Natural killer cell treated with Interleukin-12 subunit alpha and Interleukin-12 subunit beta and Interleukin-15 and Interleukin-18, amount 100 ng/mL, for 72 hours (primary cell): Measurements from ENCODE around the gene TMEM132C. TPM values are rescaled to one million over a fixed set of nuclear protein-coding genes. Genes with fewer than 3 reads are reported as not detected.

Source experiments
- ATAC-seq, 2 donors: fragments of 150-1000 bp; cut with Tn5 transposase in 1 of 2; sonication (Bioruptor Pico), chemical (Tn5 transposase) in 1 of 2; 2 replicates each; pipeline ENCODE4 v1.10.0; 2021
- DNase-seq: peaks from one replicate; pipeline ENCODE4 v3.0.0; 2022; ENCODE audit warnings: low spot score
- H3K27ac Mint-ChIP-seq, 2 donors: 1 replicate in 1 of 2; 2 replicates in 1 of 2; pipeline ENCODE4 v1.8.0; 2022; ENCODE audit warnings: mixed read lengths in 2 of 2, mild to moderate bottlenecking in 1 of 2, moderate library complexity in 1 of 2
- H3K27me3 Mint-ChIP-seq, 2 donors: 1 replicate in 1 of 2; 2 replicates in 1 of 2; pipeline ENCODE4 v1.8.0; 2022; ENCODE audit warnings: mixed read lengths in 2 of 2
- H3K36me3 Mint-ChIP-seq: one replicate; pipeline ENCODE4 v1.8.0; 2022; ENCODE audit warnings: mixed read lengths
- H3K4me1 Mint-ChIP-seq, 2 donors: 1 replicate in 1 of 2; 2 replicates in 1 of 2; pipeline ENCODE4 v1.8.0; 2022; ENCODE audit warnings: low read depth in 2 of 2, mixed read lengths in 2 of 2, mild to moderate bottlenecking in 1 of 2
- H3K4me3 Mint-ChIP-seq: one replicate; pipeline ENCODE4 v1.8.0; 2022; ENCODE audit warnings: mixed read lengths
- H3K9me3 Mint-ChIP-seq: 2 replicates; pipeline ENCODE4 v1.8.0; 2022; ENCODE audit warnings: mixed read lengths
- total RNA-seq, 2 donors: library from RNA; stranded (reverse); gene quantifications; one replicate each; pipeline ENCODE4 v1.2.3, GENCODE V29; 2022

TMEM132C gene
- total RNA-seq, 2 donors from 2014 or later: 0.14 TPM; not detected in 1

DNA sequence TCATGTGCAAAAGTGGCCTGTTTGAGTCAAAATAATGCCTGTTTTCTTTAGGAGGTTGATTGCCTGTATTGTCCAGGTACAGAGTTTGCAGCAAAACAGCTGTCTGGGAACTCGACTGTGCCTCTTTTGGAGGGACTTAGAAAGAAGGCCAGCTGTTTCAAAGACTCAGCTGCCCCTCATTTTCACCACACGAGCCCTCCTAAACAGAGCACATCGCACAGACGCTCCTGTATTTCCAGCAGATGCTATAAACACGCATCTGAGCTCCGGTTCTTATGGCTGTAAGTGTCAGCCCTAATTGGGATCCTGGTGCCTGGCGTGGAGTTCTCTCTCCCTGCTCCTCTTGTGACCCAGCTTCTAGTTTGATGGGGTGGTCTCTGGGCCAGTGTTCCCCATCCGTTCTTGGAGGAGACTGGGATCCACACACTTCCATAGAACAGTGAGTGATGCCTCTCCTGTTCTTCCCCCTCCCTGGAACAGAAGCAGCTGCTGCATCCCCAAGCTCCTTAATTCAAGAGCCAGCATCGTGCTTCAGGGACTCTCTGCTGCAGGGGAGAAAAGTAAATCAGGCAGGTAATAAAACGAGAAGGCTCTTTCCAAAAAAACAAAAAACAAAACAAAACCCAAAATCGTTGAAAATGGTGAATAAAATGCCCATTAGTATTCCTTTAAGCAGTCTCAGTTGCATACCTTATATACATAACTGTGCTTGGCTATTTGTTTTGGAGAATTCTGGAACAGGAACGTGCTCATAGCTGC lies 287.8 kb downstream of the TMEM132C start:
- ATAC-seq (no peak), DNase-seq (no peak)
- Mint-ChIP-seq H3K27ac (no peak overlapping the region), H3K36me3 (no peaks in the 10 kb centered on the region), H3K4me3 (no peak overlapping the region), H3K27me3 (peaks cover 10 to 26% of the 10 kb centered on the region in 2 donors), H3K4me1 (peaks cover 3 to 5% of the 10 kb centered on the region in 2 donors), H3K9me3 (no peaks in the 10 kb centered on the region)

DNA sequence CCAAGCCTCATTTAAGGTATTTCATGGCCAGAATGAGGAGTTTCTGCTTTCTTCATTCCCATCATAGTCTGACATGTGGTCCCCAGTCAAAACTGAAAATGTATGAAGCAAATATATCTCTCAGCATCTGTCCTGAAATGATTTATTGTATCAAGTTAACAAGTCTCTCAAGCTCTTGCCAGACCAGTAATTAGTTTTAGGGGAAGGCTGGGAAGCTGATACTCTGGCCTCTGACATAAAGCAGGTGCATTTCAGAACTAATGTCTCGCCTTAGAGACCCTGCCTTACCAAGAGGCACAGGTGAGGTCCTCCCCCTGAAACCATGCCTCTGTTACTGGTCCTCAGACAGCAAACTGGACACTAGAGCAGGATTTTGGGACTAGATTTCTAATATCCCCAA lies 290.3 kb downstream of the TMEM132C start:
- H3K27ac Mint-ChIP-seq: no peak overlapping the region
- H3K4me3 Mint-ChIP-seq: no peak overlapping the region
- peaks cover 15 to 26% of the 10 kb centered on the region in 2 donors for H3K27me3 Mint-ChIP-seq
- H3K4me1 Mint-ChIP-seq: no peaks in the 10 kb centered on the region
- no peaks in the 10 kb centered on the region for H3K36me3 Mint-ChIP-seq
- DNase-seq (no peak), ATAC-seq (no peak)
- H3K9me3 Mint-ChIP-seq: no peaks in the 10 kb centered on the region

DNA sequence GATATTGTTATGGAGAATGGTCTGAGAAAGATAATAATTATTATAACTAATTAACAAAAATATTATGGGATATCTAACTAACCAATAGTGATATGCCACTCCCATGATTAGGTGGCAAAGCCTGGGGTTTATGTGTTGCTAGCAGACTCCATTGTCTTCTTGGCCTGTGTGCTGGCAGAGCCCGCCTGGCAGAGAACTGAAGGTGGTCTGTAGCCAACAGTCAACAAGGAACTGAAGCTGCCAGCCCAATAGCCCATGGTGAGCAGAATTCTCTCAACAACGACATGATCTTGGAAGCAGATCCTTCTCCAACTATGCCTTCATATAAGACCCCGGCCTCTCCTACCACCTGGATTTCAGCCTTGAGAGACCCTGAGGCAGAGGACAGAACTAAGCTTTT lies 298.0 kb downstream of the TMEM132C start:
- no peaks in the 10 kb centered on the region for H3K36me3 Mint-ChIP-seq
- no peaks in the 10 kb centered on the region for H3K9me3 Mint-ChIP-seq
- DNase-seq (no peak), ATAC-seq (no peak)
- H3K4me1 Mint-ChIP-seq: peaks cover 7 to 14% of the 10 kb centered on the region in 2 donors
- H3K27me3 Mint-ChIP-seq: peaks cover 8 to 19% of the 10 kb centered on the region in 2 donors
- H3K27ac Mint-ChIP-seq: no peak overlapping the region
- no peak overlapping the region for H3K4me3 Mint-ChIP-seq

DNA sequence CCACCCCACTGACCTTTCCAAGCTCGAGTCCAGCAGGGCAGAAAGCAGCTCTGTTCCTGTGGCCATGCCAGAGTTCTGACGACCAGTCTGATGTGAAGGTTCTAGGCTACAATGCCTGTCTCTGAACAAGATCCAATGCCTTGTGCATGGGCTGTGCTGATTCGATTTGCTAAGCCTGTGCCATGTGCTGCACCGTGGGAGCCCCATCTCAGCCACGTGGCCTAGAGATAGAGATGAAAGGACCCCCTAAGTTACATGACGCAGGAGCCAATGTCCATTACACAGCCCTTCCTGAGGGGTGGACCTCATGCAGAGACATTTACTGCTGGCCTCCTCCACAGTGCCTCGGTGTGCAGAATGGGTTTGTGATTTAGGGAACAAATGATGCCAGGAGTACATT lies 300.8 kb downstream of the TMEM132C start:
- Mint-ChIP-seq H3K27ac (no peak overlapping the region), H3K4me3 (no peak overlapping the region), H3K36me3 (no peaks in the 10 kb centered on the region), H3K9me3 (no peaks in the 10 kb centered on the region), H3K4me1 (peaks cover 16 to 35% of the 10 kb centered on the region in 2 donors), H3K27me3 (peaks cover 0 to 6% of the 10 kb centered on the region in 2 donors)
- no peak for ATAC-seq
- DNase-seq: no peak

DNA sequence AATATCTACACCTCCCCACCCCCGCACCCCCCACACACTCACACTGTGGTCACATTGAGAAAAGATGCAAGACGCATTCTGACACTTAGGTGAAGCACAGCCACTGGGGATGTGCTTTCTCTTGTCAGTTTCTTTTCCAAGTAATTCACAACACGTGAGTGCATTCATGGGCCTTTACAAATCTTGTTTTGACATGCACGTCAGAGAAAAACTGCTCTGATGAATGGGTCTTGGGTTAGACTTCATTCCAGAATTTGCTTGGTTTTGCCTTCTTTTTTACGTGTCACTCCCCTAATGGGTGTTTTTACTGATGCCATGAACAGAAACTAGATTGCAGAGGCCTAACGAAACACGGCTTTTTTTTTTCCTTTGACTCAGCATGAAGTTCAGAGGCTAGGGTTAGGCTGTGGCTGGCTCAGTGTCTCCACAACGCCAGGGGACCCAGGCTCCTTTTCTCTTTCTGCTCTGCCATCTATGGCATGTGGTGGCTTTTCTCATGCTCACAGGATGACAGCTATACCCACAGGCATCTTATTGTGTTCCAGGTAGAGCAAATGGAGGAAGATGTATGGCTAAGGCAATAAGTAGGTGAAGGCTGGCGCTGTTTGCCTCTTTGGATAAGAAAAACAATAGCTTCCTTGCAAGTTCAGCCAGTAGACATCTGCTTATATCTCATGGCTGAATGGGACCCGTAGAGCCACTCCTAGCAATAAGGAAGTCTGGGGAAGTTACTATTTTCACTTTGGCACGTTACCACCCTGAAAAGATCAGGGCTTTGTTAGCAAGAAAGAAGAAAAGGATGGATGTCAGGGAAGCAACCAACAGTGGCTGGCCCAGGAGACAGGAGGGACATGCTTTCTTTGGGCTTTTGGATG lies 303.5 kb downstream of the TMEM132C start:
- H3K27ac Mint-ChIP-seq: peak overlapping the region; percentile 57 to 76
- ATAC-seq (peak; percentile 86 to 89), DNase-seq (no peak)
- H3K4me1 Mint-ChIP-seq: peaks cover 16 to 35% of the 10 kb centered on the region in 2 donors
- H3K4me3 Mint-ChIP-seq: peak overlapping the region; percentile 57
- no peaks in the 10 kb centered on the region for H3K9me3 Mint-ChIP-seq
- no peaks in the 10 kb centered on the region for H3K36me3 Mint-ChIP-seq
- peaks cover 0 to 9% of the 10 kb centered on the region in 2 donors for H3K27me3 Mint-ChIP-seq

DNA sequence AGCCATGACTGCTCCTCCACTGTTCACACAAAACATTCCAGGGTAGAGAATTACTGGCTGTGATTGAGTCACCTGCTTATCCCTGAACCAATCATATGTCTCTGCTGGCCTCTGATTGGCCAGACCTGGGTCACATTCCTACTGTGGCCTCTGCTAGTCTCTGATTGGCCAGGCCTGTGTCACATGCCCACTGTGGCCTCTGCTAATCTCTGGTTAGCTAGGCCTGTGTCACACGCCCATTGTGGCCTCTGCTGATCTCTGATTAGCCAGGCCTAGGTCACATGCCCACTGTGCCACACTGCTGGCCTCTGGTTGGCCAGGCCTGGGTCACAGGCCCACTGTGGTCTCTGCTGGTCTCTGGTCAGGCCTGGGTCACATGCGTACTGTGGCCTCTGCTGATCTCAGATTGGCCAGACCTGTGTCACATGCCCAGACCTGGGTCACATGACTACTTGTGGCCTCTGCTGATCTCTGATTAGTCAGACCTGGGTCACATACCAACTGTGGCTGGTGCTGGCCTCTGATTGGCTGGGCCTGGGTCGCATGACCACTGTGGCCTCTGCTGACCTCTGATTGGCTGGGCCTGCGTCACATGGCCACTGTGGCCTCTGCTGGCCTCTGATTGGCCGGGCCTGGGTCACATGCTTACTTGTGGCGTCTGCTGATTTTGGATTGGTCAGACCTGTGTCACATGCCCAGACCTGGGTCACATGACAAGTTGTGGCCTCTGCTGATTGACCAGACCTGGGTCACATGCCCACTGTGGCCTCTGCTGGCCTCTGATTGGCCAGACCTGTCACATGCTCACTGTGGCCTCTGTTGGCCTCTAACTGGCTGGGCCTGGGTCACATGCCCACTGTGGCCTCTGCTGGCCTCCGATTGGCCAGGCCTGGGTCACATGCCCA lies 305.2 kb downstream of the TMEM132C start:
- H3K27me3 Mint-ChIP-seq: peaks cover 0 to 9% of the 10 kb centered on the region in 2 donors
- H3K4me3 Mint-ChIP-seq: peak overlapping the region; percentile 20
- no peaks in the 10 kb centered on the region for H3K36me3 Mint-ChIP-seq
- peaks cover 16 to 35% of the 10 kb centered on the region in 2 donors for H3K4me1 Mint-ChIP-seq
- no peak for DNase-seq
- ATAC-seq: no peak
- H3K27ac Mint-ChIP-seq: peak overlapping the region in 1 of 2 donors; percentile 76
- no peaks in the 10 kb centered on the region for H3K9me3 Mint-ChIP-seq

DNA sequence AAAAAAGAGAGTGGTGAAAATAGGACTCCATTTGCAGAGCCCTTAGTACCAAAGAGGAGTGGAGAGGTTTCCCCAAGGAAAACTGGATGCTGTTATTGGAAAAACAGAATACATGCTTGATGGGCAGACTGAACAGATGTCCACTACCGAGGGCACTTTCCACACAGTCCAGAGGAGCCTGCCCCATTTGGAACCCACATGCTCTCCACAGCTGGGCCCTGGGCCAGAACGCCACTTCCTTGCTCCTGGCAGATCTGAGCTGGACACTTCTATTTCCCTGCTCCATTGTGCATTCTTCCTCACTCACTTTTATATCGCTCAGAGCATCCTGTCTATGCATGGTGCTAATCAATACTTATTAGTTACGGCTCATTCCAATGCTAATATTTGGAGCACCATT lies 306.9 kb downstream of the TMEM132C start:
- H3K9me3 Mint-ChIP-seq: no peaks in the 10 kb centered on the region
- peaks cover 14 to 32% of the 10 kb centered on the region in 2 donors for H3K4me1 Mint-ChIP-seq
- no peak for ATAC-seq
- peak; percentile 15 for DNase-seq
- peaks cover 0 to 8% of the 10 kb centered on the region in 2 donors for H3K27me3 Mint-ChIP-seq
- H3K27ac Mint-ChIP-seq: no peak overlapping the region
- H3K36me3 Mint-ChIP-seq: no peaks in the 10 kb centered on the region
- no peak overlapping the region for H3K4me3 Mint-ChIP-seq

DNA sequence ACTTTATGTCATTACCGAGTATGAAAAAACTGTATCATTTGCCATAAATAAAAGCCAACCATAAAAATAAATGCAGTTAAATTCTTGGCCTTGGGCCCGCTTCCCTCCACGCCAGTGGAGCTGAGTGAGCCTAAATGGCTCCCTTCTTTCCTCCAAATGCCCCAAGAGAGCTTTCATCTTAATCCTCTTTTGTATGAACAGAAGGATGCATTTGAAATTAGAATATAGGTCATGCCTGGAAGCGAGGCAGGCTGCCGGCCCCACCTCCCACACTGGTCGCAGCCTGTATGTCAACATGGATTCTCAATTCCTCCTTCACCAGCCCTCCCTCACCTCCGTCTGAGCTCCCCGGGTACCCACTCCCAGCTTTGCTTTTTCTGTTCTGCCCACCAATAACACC lies 311.1 kb downstream of the TMEM132C start:
- H3K9me3 Mint-ChIP-seq: no peaks in the 10 kb centered on the region

DNA sequence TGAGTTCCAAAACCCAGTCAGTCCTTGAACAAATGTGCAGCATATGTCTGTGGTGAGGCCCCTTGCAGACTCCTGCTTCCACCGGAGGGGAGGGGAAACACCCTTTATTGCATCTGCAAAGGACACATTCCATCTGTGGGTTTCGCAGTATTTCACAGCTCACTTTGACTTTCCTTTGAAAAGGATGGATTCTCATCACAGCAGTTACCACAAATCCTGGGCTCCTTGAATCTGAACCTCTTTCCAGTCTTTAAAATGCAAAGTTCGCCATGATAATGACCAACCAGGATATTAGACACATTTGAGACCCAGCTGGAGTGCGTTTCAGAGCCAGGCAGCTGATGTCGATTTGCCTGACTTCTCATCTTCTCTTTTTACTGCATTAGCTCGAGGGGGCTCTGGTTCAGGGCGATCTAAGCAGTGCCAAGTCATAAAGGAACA lies 314.4 kb downstream of the TMEM132C start:
- no peak for DNase-seq
- H3K36me3 Mint-ChIP-seq: no peaks in the 10 kb centered on the region
- no peak overlapping the region for H3K27ac Mint-ChIP-seq
- no peaks in the 10 kb centered on the region for H3K9me3 Mint-ChIP-seq
- H3K4me1 Mint-ChIP-seq: no peaks in the 10 kb centered on the region
- H3K27me3 Mint-ChIP-seq: peaks cover 14 to 27% of the 10 kb centered on the region in 2 donors
- no peak overlapping the region for H3K4me3 Mint-ChIP-seq
- no peak for ATAC-seq

More for the DNA sequence above, 311.1 kb downstream of the TMEM132C start:
- Mint-ChIP-seq H3K4me3 (no peak overlapping the region), H3K27ac (no peak overlapping the region), H3K27me3 (peaks cover 0 to 21% of the 10 kb centered on the region in 2 donors), H3K4me1 (no peaks in the 10 kb centered on the region), H3K36me3 (no peaks in the 10 kb centered on the region)
- ATAC-seq (no peak), DNase-seq (peak; percentile 5)

DNA sequence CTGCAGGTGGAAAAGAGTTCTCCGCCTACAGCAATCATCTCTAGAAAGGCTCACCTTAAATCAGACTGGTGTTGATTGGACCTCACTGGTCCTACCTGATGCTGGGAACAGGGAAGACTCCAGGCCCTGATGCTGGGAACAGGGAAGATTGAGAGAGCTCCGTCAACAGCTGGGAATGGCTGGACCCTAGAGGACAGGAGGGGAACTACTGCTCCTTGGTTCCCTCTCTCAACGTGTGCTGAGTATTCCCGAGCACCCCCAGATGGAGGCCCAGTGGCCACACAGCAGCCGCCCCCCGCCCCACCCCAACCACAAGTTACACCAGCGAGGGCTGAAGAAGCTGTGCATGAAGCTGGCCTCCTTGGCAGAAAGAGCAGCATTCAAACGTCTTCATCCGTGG lies 316.5 kb downstream of the TMEM132C start:
- ATAC-seq: no peak
- H3K4me3 Mint-ChIP-seq: no peak overlapping the region
- H3K27me3 Mint-ChIP-seq: peaks cover 19 to 31% of the 10 kb centered on the region in 2 donors
- H3K4me1 Mint-ChIP-seq: no peaks in the 10 kb centered on the region
- no peaks in the 10 kb centered on the region for H3K36me3 Mint-ChIP-seq
- DNase-seq: no peak
- no peaks in the 10 kb centered on the region for H3K9me3 Mint-ChIP-seq
- no peak overlapping the region for H3K27ac Mint-ChIP-seq

DNA sequence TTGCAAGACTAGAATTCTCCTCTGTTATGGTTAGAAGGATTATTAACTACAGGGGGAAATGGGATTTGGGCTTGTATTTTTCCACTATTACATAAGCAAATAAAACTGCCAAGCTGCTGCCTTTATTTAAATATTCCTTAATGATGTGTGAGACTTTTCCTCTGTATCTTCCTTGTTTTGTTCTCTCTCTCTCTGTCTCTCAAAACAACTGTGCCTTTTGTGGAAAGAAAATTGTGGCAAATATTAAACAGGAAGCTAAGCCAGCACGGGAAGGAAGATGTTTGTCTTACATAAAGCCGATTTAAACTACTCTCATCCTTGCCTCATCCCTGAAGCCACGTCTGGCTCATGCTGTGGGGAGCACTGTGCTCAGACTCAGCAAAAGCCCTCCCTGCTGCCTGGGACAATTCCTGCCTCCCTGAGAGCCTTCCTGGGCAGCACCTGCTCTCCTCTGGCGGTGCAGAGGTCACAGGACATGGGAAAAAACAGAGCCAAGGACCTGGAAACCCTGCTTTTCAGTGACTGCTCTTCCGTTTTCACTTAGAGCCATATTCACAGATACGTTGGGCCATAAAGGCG lies 319.6 kb downstream of the TMEM132C start:
- Mint-ChIP-seq H3K4me3 (no peak overlapping the region), H3K4me1 (no peaks in the 10 kb centered on the region)

DNA sequence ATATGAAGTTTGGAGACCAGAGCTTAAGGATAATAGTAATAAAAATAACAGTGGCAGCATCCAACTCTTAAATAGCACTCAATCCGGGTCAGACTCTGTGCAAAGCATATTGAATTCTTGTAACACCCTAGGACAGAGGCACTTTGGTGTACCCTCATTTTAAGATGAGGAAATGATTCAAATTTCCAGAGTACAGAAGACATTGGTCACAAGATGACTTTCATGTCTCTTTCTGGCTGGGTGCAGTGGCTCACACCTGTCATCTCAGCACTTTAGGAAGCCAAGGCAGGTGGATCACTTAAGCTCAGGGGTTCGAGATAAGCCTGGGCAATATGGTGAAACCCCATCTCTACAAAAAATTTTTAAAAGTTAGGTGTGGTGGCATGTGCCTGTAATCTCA lies 320.9 kb downstream of the TMEM132C start:
- ATAC-seq (no peak), DNase-seq (no peak)
- Mint-ChIP-seq H3K4me3 (no peak overlapping the region), H3K27me3 (peaks cover 19 to 20% of the 10 kb centered on the region in 2 donors), H3K36me3 (no peaks in the 10 kb centered on the region), H3K9me3 (no peaks in the 10 kb centered on the region), H3K4me1 (no peaks in the 10 kb centered on the region), H3K27ac (no peak overlapping the region)

More for the DNA sequence above, 319.6 kb downstream of the TMEM132C start:
- Mint-ChIP-seq H3K36me3 (no peaks in the 10 kb centered on the region), H3K9me3 (no peaks in the 10 kb centered on the region), H3K27ac (no peak overlapping the region), H3K27me3 (peaks cover 19 to 24% of the 10 kb centered on the region in 2 donors)
- DNase-seq (no peak), ATAC-seq (no peak)

DNA sequence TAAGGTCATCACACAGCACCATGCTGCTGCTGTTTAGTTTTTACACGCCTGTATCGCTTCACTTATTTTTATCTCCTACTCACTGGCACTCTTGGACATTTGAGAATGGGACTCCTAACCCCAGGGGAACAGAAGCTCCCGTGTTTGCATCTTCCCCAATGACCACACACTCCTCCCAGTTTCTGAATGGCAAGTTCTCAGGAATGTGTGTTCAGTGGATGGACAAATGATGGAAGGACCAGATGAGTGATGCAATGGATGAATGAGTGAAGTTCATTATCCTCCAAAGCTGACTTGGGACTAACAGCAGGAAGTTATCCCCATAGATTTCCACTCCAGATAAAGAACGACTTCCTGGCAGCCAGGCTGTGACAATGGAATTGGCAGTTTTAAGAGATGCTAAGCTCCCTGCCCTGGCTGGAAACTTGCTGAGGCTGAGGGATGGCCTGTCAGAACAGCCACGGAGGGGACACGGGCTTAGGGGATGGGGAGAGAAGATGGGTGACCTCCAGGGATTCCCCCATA lies 325.3 kb downstream of the TMEM132C start:
- no peak for ATAC-seq
- no peaks in the 10 kb centered on the region for H3K36me3 Mint-ChIP-seq
- no peaks in the 10 kb centered on the region for H3K9me3 Mint-ChIP-seq
- no peak overlapping the region for H3K27ac Mint-ChIP-seq
- no peak for DNase-seq
- H3K4me1 Mint-ChIP-seq: no peaks in the 10 kb centered on the region
- no peak overlapping the region for H3K4me3 Mint-ChIP-seq
- peaks cover 0 to 12% of the 10 kb centered on the region in 2 donors for H3K27me3 Mint-ChIP-seq
